ENCODE measurements around the gene L2HGDH. TPM values are rescaled to one million over a fixed set of nuclear protein-coding genes. Genes with fewer than 3 reads are reported as not detected.
A peak's percentile ranks its signal among the peaks of the same experiment; 100 is the strongest.

The L2HGDH gene
- total RNA-seq, 4 donors from 2014 or later = 2.0 to 16.2 (median 3.9) TPM

DNA sequence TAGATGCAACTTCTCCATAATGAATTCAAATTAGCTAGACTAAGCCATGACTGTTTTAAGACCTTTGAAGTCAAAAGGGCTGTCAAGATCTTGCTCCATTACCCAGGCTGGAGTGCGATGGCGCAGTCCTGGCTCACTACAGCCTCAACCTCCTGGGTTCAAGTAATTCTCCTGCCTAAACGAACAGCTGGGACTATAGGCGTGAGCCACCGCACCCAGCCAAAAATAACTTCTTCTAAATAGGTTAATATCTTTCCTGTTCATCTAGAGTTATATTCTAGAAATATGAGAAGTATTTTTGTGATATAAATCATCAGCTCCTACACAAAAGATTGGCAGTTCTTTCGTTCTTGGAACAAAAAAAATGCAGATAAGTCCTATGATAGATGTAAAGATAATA, 41.1 kb downstream of the L2HGDH start:
- Histone ChIP-seq H3K4me1 (no peaks in the 10 kb centered on the region), H3K9me3 (no peaks in the 10 kb centered on the region), H3K36me3 (peaks cover 0 to 42% (median 4%) of the 10 kb centered on the region in 3 donors), H3K4me3 (no peak overlapping the region), H3K27ac (no peak overlapping the region), H3K27me3 (no peaks in the 10 kb centered on the region)
- WGBS, 2 donors = 89 to 91% methylated on average over 6 of the region's 6 CpGs
- TF ChIP-seq EP300 (IDR thresholded peaks at IDR 0.05) (no peak), POLR2A (IDR thresholded peaks at IDR 0.05) (no peak)
- TF ChIP-seq, protein P1, sequence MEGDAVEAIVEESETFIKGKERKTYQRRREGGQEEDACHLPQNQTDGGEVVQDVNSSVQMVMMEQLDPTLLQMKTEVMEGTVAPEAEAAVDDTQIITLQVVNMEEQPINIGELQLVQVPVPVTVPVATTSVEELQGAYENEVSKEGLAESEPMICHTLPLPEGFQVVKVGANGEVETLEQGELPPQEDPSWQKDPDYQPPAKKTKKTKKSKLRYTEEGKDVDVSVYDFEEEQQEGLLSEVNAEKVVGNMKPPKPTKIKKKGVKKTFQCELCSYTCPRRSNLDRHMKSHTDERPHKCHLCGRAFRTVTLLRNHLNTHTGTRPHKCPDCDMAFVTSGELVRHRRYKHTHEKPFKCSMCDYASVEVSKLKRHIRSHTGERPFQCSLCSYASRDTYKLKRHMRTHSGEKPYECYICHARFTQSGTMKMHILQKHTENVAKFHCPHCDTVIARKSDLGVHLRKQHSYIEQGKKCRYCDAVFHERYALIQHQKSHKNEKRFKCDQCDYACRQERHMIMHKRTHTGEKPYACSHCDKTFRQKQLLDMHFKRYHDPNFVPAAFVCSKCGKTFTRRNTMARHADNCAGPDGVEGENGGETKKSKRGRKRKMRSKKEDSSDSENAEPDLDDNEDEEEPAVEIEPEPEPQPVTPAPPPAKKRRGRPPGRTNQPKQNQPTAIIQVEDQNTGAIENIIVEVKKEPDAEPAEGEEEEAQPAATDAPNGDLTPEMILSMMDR (IDR thresholded peaks at IDR 0.05) = no peak
- no peak for DNase-seq (ENCODE audit: low spot score in 2 of 2)

DNA sequence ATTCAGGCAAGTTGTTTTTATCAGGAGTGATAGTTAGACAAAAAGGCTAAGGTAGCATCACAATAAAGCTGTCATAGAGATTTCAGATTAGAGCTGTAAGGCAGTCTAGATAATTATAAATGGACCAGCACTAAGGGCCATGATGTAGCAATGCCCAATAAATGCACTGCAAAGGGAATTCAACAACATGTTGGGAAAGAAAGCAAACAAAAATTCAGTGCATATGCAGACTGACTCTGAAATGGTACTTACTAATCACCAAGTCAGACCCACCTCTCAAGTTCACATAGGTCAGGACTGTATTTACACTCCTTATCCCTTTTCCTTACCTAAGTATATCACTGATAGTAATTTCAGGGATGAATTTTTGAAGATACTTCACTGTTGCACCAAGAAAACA, 47.0 kb downstream of the L2HGDH start:
- Histone ChIP-seq H3K4me1 (no peaks in the 10 kb centered on the region), H3K27me3 (no peaks in the 10 kb centered on the region), H3K27ac (no peak overlapping the region), H3K4me3 (no peak overlapping the region), H3K9me3 (no peaks in the 10 kb centered on the region), H3K36me3 (peaks cover 0 to 29% (median 4%) of the 10 kb centered on the region in 3 donors)
- no peak for TF ChIP-seq EP300 (IDR thresholded peaks at IDR 0.05)
- DNase-seq (ENCODE audit: low spot score in 2 of 2) = no peak

DNA sequence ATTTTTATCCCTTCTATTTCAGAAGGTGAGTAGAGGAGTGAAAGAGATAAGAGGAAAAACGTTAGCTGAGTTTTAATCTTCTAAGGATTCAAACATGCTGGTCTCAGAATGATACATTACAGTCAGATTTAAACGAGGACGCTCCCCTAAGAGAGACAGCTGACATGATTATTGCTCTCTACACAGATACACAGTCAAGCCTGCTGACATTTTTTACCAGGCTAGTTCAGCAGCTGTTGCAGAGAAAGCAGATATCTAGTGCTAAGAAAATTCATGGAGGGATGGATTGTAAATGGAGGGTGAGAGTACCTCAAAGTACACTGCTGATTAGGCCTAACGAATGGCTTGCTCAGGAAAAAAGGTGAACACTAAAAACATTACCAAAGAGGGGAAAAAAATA, 48.7 kb downstream of the L2HGDH start:
- Histone ChIP-seq H3K27me3 (no peaks in the 10 kb centered on the region), H3K4me3 (no peak overlapping the region), H3K27ac (no peak overlapping the region), H3K4me1 (no peaks in the 10 kb centered on the region), H3K36me3 (peaks cover 0 to 19% (median 0%) of the 10 kb centered on the region in 3 donors), H3K9me3 (no peaks in the 10 kb centered on the region)
- DNase-seq (ENCODE audit: low spot score in 2 of 2) = no peak
- 79 to 84% methylated on average over 4 of the region's 4 CpGs for WGBS, 2 donors
- TF ChIP-seq EP300 (IDR thresholded peaks at IDR 0.05) (no peak), POLR2A (IDR thresholded peaks at IDR 0.05) (no peak)
- TF ChIP-seq, protein P1 (IDR thresholded peaks at IDR 0.05) = no peak

DNA sequence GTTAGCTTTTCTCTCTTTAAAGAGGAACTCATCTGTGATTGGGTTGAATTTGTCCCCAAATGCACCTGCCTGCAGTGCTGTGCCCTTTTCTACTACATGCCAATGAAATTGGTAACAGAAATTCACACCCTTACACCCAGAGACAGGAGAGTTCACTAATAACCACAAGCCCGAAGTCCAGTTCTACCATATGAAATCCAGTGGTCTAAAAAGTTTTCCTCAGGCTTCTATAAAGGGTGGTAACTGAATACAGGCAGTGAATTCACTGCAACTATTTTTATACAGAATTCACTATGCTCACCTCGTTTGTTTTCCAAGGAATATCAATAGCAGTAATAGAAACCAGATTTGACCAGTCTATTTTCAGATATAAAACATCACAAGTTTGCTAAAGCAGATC, 49.2 kb downstream of the L2HGDH start:
- Histone ChIP-seq H3K36me3 (peaks cover 0 to 16% (median 0%) of the 10 kb centered on the region in 3 donors), H3K27ac (no peak overlapping the region), H3K27me3 (no peaks in the 10 kb centered on the region), H3K4me1 (no peaks in the 10 kb centered on the region), H3K9me3 (no peaks in the 10 kb centered on the region), H3K4me3 (no peak overlapping the region)
- TF ChIP-seq EP300 (IDR thresholded peaks at IDR 0.05) (no peak), POLR2A (IDR thresholded peaks at IDR 0.05) (no peak)
- TF ChIP-seq, protein P1 (IDR thresholded peaks at IDR 0.05) = no peak
- DNase-seq (ENCODE audit: low spot score in 2 of 2) = no peak
- 61 to 63% methylated on average over 2 of the region's 2 CpGs for WGBS, 2 donors

DNA sequence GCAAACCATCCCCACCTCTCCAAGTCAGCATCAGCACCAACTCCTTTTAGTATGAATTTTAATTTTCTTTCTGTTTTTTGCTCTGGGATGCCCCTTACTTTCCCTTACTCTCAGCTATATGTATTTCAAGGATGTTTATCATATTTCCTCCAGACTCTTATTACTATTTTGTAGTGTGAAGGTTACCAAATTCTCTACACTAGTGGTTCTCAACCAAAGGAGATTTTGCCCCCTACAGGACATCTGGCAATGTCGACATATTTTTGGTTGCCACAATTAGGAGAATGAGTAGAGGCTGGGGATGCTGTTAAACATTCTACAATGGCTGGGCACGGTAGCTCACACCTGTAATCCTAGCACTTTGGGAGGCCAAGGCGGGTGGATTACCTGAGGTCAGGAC, 51.5 kb downstream of the L2HGDH start:
- no peak for TF ChIP-seq POLR2A (IDR thresholded peaks at IDR 0.05)
- TF ChIP-seq, protein P1 (IDR thresholded peaks at IDR 0.05) = peak; percentile 16 to 32 (median 28)
- no peaks in the 10 kb centered on the region for H3K4me1 ChIP-seq
- no peaks in the 10 kb centered on the region for H3K27me3 ChIP-seq
- H3K4me3 ChIP-seq = no peak overlapping the region
- peak in 1 of 2 donors; percentile 14 for DNase-seq (ENCODE audit: low spot score in 2 of 2)
- H3K36me3 ChIP-seq = peaks cover 0 to 8% (median 0%) of the 10 kb centered on the region in 3 donors
- no peaks in the 10 kb centered on the region for H3K9me3 ChIP-seq
- H3K27ac ChIP-seq = no peak overlapping the region
- WGBS, 2 donors = 38 to 39% methylated on average over 3 of the region's 3 CpGs

DNA sequence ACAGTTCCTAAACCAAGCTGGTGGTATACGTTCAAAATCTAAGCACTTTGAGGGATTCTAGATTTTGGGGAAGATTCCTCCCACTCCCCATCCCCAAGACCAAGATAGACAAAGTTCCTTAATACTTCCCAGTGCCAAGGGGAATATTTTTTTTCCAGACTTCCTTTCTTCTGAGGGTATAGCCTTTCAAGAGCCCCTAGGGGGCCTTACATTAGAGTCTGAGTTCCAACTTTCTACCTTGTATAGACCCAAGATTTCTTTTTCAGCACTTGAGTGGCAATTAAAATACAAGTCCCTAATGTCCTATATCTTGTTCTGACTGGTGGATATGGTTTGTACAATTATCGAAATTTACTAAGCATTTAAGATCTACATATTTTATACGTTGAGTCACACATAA, 52.0 kb downstream of the L2HGDH start:
- H3K27ac ChIP-seq = no peak overlapping the region
- H3K9me3 ChIP-seq = no peaks in the 10 kb centered on the region
- no peak for DNase-seq (ENCODE audit: low spot score in 2 of 2)
- H3K4me3 ChIP-seq = no peak overlapping the region
- H3K36me3 ChIP-seq = peaks cover 0 to 8% (median 0%) of the 10 kb centered on the region in 3 donors
- 77 to 78% methylated on average over 3 of the region's 3 CpGs for WGBS, 2 donors
- TF ChIP-seq, protein P1 (IDR thresholded peaks at IDR 0.05) = no peak
- TF ChIP-seq POLR2A (IDR thresholded peaks at IDR 0.05) = no peak
- no peak for TF ChIP-seq EP300 (IDR thresholded peaks at IDR 0.05)
- no peaks in the 10 kb centered on the region for H3K27me3 ChIP-seq
- H3K4me1 ChIP-seq = no peaks in the 10 kb centered on the region
